SK-N-SH treated with all-trans-retinoic acid at 6 μM for 48 hours (cell line): ENCODE results near the gene EID2.

Source experiments
- ATAC-seq: fragments of 200-7000 bp; cut with Tn5 transposase; 3 replicates; pipeline ENCODE4 v1.9.1; 2020; ENCODE audit warnings: mild to moderate bottlenecking, moderate library complexity
- ARNTL ChIP-seq: fragments of 450-650 bp; formaldehyde crosslinking; IDR thresholded peaks from 2 replicates; pipeline ENCODE4 v1.5.0; 2020; ENCODE audit warnings: low read depth, mild to moderate bottlenecking, moderate library complexity, borderline replicate concordance
- BACH2 ChIP-seq: fragments of 250-450 bp; sonication (Bioruptor Pico); IDR thresholded peaks from 2 replicates; pipeline ENCODE4 v1.9.0; 2021; ENCODE audit warnings: mild to moderate bottlenecking, borderline replicate concordance
- CSDC2 ChIP-seq: fragments of 250-450 bp; sonication (Bioruptor Pico); IDR thresholded peaks from 2 replicates; pipeline ENCODE4 v1.5.0; 2020; ENCODE audit warnings: mild to moderate bottlenecking, moderate library complexity
- ESRRG ChIP-seq: fragments of 250-450 bp; sonication (Bioruptor Pico); IDR thresholded peaks from 2 replicates; pipeline ENCODE4 v1.6.1; 2021; ENCODE audit warnings: mild to moderate bottlenecking
- GLIS3 ChIP-seq: fragments of 250-450 bp; sonication (Bioruptor Pico); IDR thresholded peaks from 2 replicates; pipeline ENCODE4 v1.5.0; 2020; ENCODE audit warnings: mild to moderate bottlenecking, moderate library complexity
- ISL1 ChIP-seq: fragments of 250-450 bp; sonication (Bioruptor Pico); IDR thresholded peaks from 2 replicates; pipeline ENCODE4 v2.1.2; 2022; ENCODE audit warnings: mild to moderate bottlenecking, moderate library complexity
- OSR1 ChIP-seq: fragments of 250-450 bp; sonication (Bioruptor Pico); IDR thresholded peaks from 2 replicates; pipeline ENCODE4 v1.8.0; 2022; ENCODE audit warnings: moderate library complexity, mild to moderate bottlenecking, inconsistent platforms
- PPARA ChIP-seq: fragments of 250-450 bp; sonication (Bioruptor Pico); IDR thresholded peaks from 2 replicates; pipeline ENCODE4 v1.5.0; 2020; ENCODE audit warnings: mild to moderate bottlenecking, borderline replicate concordance
- RARB ChIP-seq: fragments of 250-450 bp; sonication (Bioruptor Pico); IDR thresholded peaks from 2 replicates; pipeline ENCODE4 v1.8.0; 2021; ENCODE audit warnings: mild to moderate bottlenecking, moderate library complexity
- SNAI2 ChIP-seq: fragments of 250-450 bp; sonication (Bioruptor Pico); IDR thresholded peaks from 2 replicates; pipeline ENCODE4 v1.5.0; 2020; ENCODE audit warnings: mild to moderate bottlenecking, moderate library complexity
- TCF4 ChIP-seq: fragments of 250-450 bp; sonication (Bioruptor Pico); IDR thresholded peaks from 2 replicates; pipeline ENCODE4 v1.8.0; 2021; ENCODE audit warnings: mild to moderate bottlenecking, moderate library complexity, borderline replicate concordance
- TOX ChIP-seq: fragments of 250-450 bp; sonication (Bioruptor Pico); IDR thresholded peaks from 2 replicates; pipeline ENCODE4 v1.8.0; 2021; ENCODE audit warnings: mild to moderate bottlenecking, moderate library complexity, borderline replicate concordance
- ZFP3 ChIP-seq: fragments of 250-450 bp; sonication (Bioruptor Pico); IDR thresholded peaks from 2 replicates; pipeline ENCODE4 v1.5.0; 2020; ENCODE audit warnings: mild to moderate bottlenecking, moderate library complexity
- ZFP30 ChIP-seq: fragments of 450-650 bp; formaldehyde crosslinking; IDR thresholded peaks from 2 replicates; pipeline ENCODE4 v1.5.0; 2022; ENCODE audit warnings: mild to moderate bottlenecking, moderate library complexity
- ZNF565 ChIP-seq: fragments of 450-650 bp; formaldehyde crosslinking; conservative IDR thresholded peaks from 2 replicates; pipeline ENCODE4 v1.5.0; 2020; ENCODE audit warnings: low read depth, mild to moderate bottlenecking, moderate library complexity
- ZNF70 ChIP-seq: fragments of 450-650 bp; formaldehyde crosslinking; IDR thresholded peaks from 2 replicates; pipeline ENCODE4 v1.5.0; 2020; ENCODE audit warnings: mild to moderate bottlenecking, moderate library complexity
- ZNF8 ChIP-seq: fragments of 450-650 bp; formaldehyde crosslinking; IDR thresholded peaks from 2 replicates; pipeline ENCODE4 v1.5.0; 2020; ENCODE audit warnings: mild to moderate bottlenecking, moderate library complexity
- TF ChIP-seq, protein P1 (sequence below): fragments of 250-450 bp; sonication (Bioruptor Pico); IDR thresholded peaks from 2 replicates; pipeline ENCODE4 v1.8.0; 2021; ENCODE audit warnings: low read depth, mild to moderate bottlenecking, moderate library complexity, borderline replicate concordance
- TF ChIP-seq, protein P2 (sequence below): fragments of 250-450 bp; sonication (Bioruptor Pico); IDR thresholded peaks from 2 replicates; pipeline ENCODE4 v1.5.1; 2020; ENCODE audit warnings: low read depth, mild to moderate bottlenecking, moderate library complexity
- TF ChIP-seq, protein P3 (sequence below): fragments of 250-450 bp; sonication (Bioruptor Pico); IDR thresholded peaks from 2 replicates; pipeline ENCODE4 v1.5.1; 2021; ENCODE audit warnings: mild to moderate bottlenecking, moderate library complexity
- TF ChIP-seq, protein P4 (sequence below): fragments of 250-450 bp; sonication (Bioruptor Pico); IDR thresholded peaks from 2 replicates; pipeline ENCODE4 v1.8.0; 2020; ENCODE audit warnings: mild to moderate bottlenecking, moderate library complexity, borderline replicate concordance

EID2 gene

DNA sequence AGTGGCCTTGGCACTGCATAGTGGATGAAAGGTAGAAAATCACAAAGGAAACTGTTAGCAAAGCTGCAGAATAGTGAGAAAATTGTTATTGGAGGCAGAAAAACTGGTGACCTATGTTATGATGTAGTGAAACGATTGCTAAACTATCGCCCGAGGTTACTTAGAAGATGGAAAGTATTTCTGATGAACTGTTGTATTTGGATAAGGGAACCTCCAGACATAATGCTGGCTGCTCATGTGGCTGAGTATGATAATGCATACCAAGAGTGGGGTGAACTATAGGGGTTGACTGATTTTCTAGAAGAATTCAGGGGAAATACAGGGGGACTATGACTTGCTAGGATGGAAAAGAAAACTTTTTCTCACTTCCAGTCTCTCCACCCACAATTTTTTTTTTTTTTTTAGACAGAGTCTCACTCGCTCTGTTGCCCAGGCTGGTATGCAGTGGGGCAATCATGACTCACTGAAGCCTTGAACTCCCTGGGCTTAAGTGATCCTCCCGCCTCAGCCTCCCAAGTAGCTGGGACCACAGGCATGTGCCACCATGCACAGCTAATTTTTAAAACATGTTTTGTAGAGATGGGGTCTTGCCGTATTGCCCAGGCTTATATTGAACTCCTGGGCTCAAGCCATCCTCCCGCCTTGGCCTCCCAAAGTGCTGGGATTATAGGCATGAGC, 4.4 kb upstream of the EID2 start:
- TF ChIP-seq ZNF565 (CRISPR knock-in tag) (no peak), TCF4 (CRISPR knock-in tag) (no peak), BACH2 (CRISPR knock-in tag) (no peak), ESRRG (no peak), PPARA (CRISPR knock-in tag) (no peak), CSDC2 (CRISPR knock-in tag) (no peak), TOX (no peak), ZFP30 (CRISPR knock-in tag) (no peak)
- TF ChIP-seq, protein P1, sequence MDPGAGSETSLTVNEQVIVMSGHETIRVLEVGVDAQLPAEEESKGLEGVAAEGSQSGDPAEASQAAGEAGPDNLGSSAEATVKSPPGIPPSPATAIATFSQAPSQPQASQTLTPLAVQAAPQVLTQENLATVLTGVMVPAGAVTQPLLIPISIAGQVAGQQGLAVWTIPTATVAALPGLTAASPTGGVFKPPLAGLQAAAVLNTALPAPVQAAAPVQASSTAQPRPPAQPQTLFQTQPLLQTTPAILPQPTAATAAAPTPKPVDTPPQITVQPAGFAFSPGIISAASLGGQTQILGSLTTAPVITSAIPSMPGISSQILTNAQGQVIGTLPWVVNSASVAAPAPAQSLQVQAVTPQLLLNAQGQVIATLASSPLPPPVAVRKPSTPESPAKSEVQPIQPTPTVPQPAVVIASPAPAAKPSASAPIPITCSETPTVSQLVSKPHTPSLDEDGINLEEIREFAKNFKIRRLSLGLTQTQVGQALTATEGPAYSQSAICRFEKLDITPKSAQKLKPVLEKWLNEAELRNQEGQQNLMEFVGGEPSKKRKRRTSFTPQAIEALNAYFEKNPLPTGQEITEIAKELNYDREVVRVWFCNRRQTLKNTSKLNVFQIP (CRISPR knock-in tag) = no peak
- TF ChIP-seq, protein P2, sequence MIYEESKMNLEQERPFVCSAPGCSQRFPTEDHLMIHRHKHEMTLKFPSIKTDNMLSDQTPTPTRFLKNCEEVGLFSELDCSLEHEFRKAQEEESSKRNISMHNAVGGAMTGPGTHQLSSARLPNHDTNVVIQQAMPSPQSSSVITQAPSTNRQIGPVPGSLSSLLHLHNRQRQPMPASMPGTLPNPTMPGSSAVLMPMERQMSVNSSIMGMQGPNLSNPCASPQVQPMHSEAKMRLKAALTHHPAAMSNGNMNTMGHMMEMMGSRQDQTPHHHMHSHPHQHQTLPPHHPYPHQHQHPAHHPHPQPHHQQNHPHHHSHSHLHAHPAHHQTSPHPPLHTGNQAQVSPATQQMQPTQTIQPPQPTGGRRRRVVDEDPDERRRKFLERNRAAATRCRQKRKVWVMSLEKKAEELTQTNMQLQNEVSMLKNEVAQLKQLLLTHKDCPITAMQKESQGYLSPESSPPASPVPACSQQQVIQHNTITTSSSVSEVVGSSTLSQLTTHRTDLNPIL (CRISPR knock-in tag) = no peak
- ATAC-seq = no peak

DNA sequence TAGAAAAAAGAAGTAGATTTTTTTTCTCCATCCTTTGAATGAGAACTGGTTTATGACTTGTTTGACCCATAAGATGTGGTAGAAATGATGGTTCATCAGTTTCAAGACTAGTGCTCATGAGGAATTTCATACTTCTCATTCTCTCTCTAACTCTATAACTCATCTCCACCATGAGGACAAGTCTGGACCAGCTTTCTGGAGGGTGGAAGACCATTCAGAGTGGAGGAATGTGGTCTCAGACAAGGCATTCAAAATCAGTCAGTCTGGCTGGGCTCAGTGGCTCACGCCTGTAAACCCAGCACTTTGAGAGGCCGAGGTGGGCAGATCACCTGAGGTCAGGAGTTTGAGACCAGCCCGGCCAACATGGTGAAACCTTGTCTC, 3.5 kb upstream of the EID2 start:
- ATAC-seq = no peak
- TF ChIP-seq SNAI2 (CRISPR knock-in tag) (no peak), GLIS3 (CRISPR knock-in tag) (no peak), TCF4 (CRISPR knock-in tag) (no peak), ZFP3 (CRISPR knock-in tag) (no peak), ESRRG (no peak), CSDC2 (CRISPR knock-in tag) (no peak), ISL1 (CRISPR knock-in tag) (no peak), BACH2 (CRISPR knock-in tag) (no peak), ZNF70 (CRISPR knock-in tag) (no peak), TOX (no peak), ZNF8 (CRISPR knock-in tag) (no peak)
- TF ChIP-seq, protein P3, sequence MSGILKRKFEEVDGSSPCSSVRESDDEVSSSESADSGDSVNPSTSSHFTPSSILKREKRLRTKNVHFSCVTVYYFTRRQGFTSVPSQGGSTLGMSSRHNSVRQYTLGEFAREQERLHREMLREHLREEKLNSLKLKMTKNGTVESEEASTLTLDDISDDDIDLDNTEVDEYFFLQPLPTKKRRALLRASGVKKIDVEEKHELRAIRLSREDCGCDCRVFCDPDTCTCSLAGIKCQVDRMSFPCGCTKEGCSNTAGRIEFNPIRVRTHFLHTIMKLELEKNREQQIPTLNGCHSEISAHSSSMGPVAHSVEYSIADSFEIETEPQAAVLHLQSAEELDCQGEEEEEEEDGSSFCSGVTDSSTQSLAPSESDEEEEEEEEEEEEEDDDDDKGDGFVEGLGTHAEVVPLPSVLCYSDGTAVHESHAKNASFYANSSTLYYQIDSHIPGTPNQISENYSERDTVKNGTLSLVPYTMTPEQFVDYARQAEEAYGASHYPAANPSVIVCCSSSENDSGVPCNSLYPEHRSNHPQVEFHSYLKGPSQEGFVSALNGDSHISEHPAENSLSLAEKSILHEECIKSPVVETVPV (CRISPR knock-in tag) = no peak
- TF ChIP-seq, protein P2 (CRISPR knock-in tag) = no peak
- TF ChIP-seq, protein P1 (CRISPR knock-in tag) = no peak

DNA sequence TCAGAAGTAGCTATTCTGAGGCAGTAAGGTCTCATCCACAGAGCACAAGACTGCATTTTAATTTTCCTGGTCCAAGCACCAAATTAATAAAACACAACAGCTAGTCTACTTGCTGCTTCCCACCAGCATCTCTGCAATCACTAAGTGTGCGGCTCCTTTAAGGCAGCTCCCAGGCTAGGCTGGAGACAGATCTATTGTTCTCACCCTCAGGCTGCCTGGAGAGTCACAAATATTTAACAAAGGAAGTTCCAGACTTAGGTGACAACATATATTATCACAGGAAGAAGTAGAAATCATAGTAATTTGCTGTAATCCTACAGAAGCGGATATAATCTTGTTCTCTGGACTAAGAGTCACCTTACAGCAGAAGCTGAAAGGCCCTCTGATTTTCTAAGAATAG, 2.2 kb upstream of the EID2 start:
- no peak for ATAC-seq
- TF ChIP-seq ZNF565 (CRISPR knock-in tag) = no peak
- TF ChIP-seq, protein P1 (CRISPR knock-in tag) = no peak
- no peak for TF ChIP-seq RARB
- TF ChIP-seq ARNTL (CRISPR knock-in tag) = no peak
- TF ChIP-seq, protein P4, sequence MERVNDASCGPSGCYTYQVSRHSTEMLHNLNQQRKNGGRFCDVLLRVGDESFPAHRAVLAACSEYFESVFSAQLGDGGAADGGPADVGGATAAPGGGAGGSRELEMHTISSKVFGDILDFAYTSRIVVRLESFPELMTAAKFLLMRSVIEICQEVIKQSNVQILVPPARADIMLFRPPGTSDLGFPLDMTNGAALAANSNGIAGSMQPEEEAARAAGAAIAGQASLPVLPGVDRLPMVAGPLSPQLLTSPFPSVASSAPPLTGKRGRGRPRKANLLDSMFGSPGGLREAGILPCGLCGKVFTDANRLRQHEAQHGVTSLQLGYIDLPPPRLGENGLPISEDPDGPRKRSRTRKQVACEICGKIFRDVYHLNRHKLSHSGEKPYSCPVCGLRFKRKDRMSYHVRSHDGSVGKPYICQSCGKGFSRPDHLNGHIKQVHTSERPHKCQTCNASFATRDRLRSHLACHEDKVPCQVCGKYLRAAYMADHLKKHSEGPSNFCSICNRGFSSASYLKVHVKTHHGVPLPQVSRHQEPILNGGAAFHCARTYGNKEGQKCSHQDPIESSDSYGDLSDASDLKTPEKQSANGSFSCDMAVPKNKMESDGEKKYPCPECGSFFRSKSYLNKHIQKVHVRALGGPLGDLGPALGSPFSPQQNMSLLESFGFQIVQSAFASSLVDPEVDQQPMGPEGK (CRISPR knock-in tag) = no peak
- TF ChIP-seq ZFP30 (CRISPR knock-in tag) = no peak
- TF ChIP-seq CSDC2 (CRISPR knock-in tag) = no peak
- TF ChIP-seq TCF4 (CRISPR knock-in tag) = no peak
- no peak for TF ChIP-seq ZNF8 (CRISPR knock-in tag)
- TF ChIP-seq TOX = no peak
- TF ChIP-seq OSR1 (CRISPR knock-in tag) = no peak
- TF ChIP-seq ISL1 (CRISPR knock-in tag) = no peak
- TF ChIP-seq, protein P2 (CRISPR knock-in tag) = no peak
